NCI-H82 (cell line): ENCODE data around the gene CARS2.
"Not testable (repeated sequence)": the region's sequence is repeated elsewhere in the genome, so short reads cannot be mapped to it uniquely, and the experiment has no call there.

Experiments
- DNase-seq: peaks from one replicate; lab custom pipeline; 2025; lab: John Stamatoyannopoulos, UW

CARS2 gene

GRCh38 chr13:110705826-110706569 is at the start of gene CARS2:
CARS2 (minus strand) TSS chr13:110706116; CDS start chr13:110706093, 23 bp downstream.
- DNase-seq = peak; percentile 99

GRCh38 chr13:110748271-110748670 is 42.4 kb upstream of the CARS2 start:
- no peak for DNase-seq

GRCh38 chr13:110746438-110746837 is 40.5 kb upstream of the CARS2 start:
- no peak for DNase-seq

GRCh38 chr13:110743687-110744086 is 37.8 kb upstream of the CARS2 start:
- no peak for DNase-seq

GRCh38 chr13:110737555-110737954 is 31.6 kb upstream of the CARS2 start:
- DNase-seq = no peak

GRCh38 chr13:110734561-110734960 is 28.6 kb upstream of the CARS2 start:
- no peak for DNase-seq

GRCh38 chr13:110731072-110731471 is 25.2 kb upstream of the CARS2 start:
- no peak for DNase-seq

- no peak for DNase-seq
These were observed 20.8 kb upstream of the CARS2 start for GRCh38 chr13:110726726-110727125.

GRCh38 chr13:110726153-110726552 is 20.2 kb upstream of the CARS2 start:
- DNase-seq = not testable (repeated sequence)

GRCh38 chr13:110723598-110723997 is 17.7 kb upstream of the CARS2 start:
- no peak for DNase-seq

- DNase-seq = no peak
These were observed 17.1 kb upstream of the CARS2 start for GRCh38 chr13:110722971-110723370.

GRCh38 chr13:110719036-110719710 is 13.3 kb upstream of the CARS2 start:
- no peak for DNase-seq

- peak; percentile 64 for DNase-seq
These were observed 10.3 kb upstream of the CARS2 start for GRCh38 chr13:110716247-110716515.

GRCh38 chr13:110715395-110716246 is 9.7 kb upstream of the CARS2 start:
- DNase-seq = peak; percentile 100

GRCh38 chr13:110714797-110715394 is 9.0 kb upstream of the CARS2 start:
- peak; percentile 81 for DNase-seq

- peak; percentile 77 for DNase-seq
These were observed 8.3 kb upstream of the CARS2 start for GRCh38 chr13:110713981-110714796.

- no peak for DNase-seq
These were observed 7.7 kb upstream of the CARS2 start, which contains the start of gene ING1 for GRCh38 chr13:110713642-110713952. ING1 (plus strand) TSS chr13:110713700; CDS start chr13:110714150, 450 bp downstream.

GRCh38 chr13:110712849-110713641 is 7.1 kb upstream of the CARS2 start:
- peak; percentile 100 for DNase-seq

- DNase-seq = peak; percentile 96
These were observed 6.3 kb upstream of the CARS2 start for GRCh38 chr13:110712081-110712848.
